HEK293T (cell line): ENCODE results near the gene TEX53.

Source experiments
- CTCF ChIA-PET: fragments of 350-600 bp; formaldehyde crosslinking; extraction: SDS; loops from one replicate; lab custom pipeline; 2021; ENCODE audit warnings: antibody characterized with exemption, inconsistent platforms; lab: Yijun Ruan, JAX
- POLR2A ChIA-PET: fragments of 350-600 bp; formaldehyde crosslinking; extraction: SDS; loops from one replicate; lab custom pipeline; 2020; ENCODE audit warnings: antibody characterized with exemption, inconsistent platforms; lab: Yijun Ruan, JAX
- DNase-seq: peaks from one replicate; pipeline ENCODE4 v3.0.0; 2012; ENCODE audit warnings: mixed read lengths; ENCODE audit errors: extremely low spot score
- ARNT ChIP-seq: fragments of 450-650 bp; IDR thresholded peaks from 2 replicates; pipeline ENCODE4 v1.6.1; 2017; ENCODE audit warnings: mild to moderate bottlenecking
- BHLHE40 ChIP-seq: fragments of 450-650 bp; IDR thresholded peaks from 2 replicates; pipeline ENCODE4 v1.6.1; 2016; ENCODE audit warnings: mild to moderate bottlenecking, moderate library complexity, borderline replicate concordance
- CTBP1 ChIP-seq: fragments of 450-650 bp; IDR thresholded peaks from 2 replicates; pipeline ENCODE4 v1.6.1; 2016; ENCODE audit warnings: borderline replicate concordance
- ELF4 ChIP-seq: fragments of 450-650 bp; IDR thresholded peaks from 2 replicates; pipeline ENCODE4 v1.6.1; 2017; ENCODE audit warnings: antibody characterized with exemption
- FOXA1 ChIP-seq: fragments of 450-650 bp; IDR thresholded peaks from 2 replicates; pipeline ENCODE4 v1.6.1; 2016; ENCODE audit warnings: mild to moderate bottlenecking
- FOXK2 ChIP-seq: fragments of 450-650 bp; IDR thresholded peaks from 2 replicates; pipeline ENCODE4 v1.6.1; 2016; ENCODE audit warnings: mild to moderate bottlenecking
- FOXM1 ChIP-seq: fragments of 450-650 bp; IDR thresholded peaks from 2 replicates; pipeline ENCODE4 v1.6.1; 2017; ENCODE audit warnings: mild to moderate bottlenecking, borderline replicate concordance
- HDGF ChIP-seq: fragments of 450-650 bp; IDR thresholded peaks from 2 replicates; pipeline ENCODE4 v1.6.1; 2017; ENCODE audit warnings: antibody characterized with exemption, borderline replicate concordance
- L3MBTL2 ChIP-seq: fragments of 450-650 bp; conservative IDR thresholded peaks from 2 replicates; pipeline ENCODE4 v1.6.1; 2016; ENCODE audit warnings: mild to moderate bottlenecking
- LEF1 ChIP-seq: fragments of 450-650 bp; IDR thresholded peaks from 2 replicates; pipeline ENCODE4 v1.6.1; 2017; ENCODE audit warnings: mild to moderate bottlenecking, borderline replicate concordance
- NFRKB ChIP-seq: fragments of 450-650 bp; IDR thresholded peaks from 2 replicates; pipeline ENCODE4 v1.6.1; 2016; ENCODE audit warnings: mild to moderate bottlenecking, moderate library complexity
- SP1 ChIP-seq: fragments of 450-650 bp; IDR thresholded peaks from 2 replicates; pipeline ENCODE4 v1.6.1; 2017
- SUZ12 ChIP-seq: fragments of 450-650 bp; IDR thresholded peaks from 2 replicates; pipeline ENCODE4 v1.6.1; 2016; ENCODE audit warnings: mild to moderate bottlenecking
- TARDBP ChIP-seq: fragments of 450-650 bp; IDR thresholded peaks from 2 replicates; pipeline ENCODE4 v1.6.1; 2016
- ZNF384 ChIP-seq: fragments of 450-650 bp; IDR thresholded peaks from 2 replicates; pipeline ENCODE4 v1.6.1; 2016
- TF ChIP-seq, protein P1 (sequence below): fragments of 450-650 bp; IDR thresholded peaks from 2 replicates; pipeline ENCODE4 v1.6.1; 2016

TEX53 gene

GRCh38 chr9:114638404-114638803 is 19.2 kb downstream of the TEX53 start:
- ChIA-PET POLR2A (no interaction called here), CTCF (no interaction called here)
- no peak for TF ChIP-seq SUZ12
- TF ChIP-seq ELF4: no peak
- TF ChIP-seq NFRKB: no peak
- no peak for TF ChIP-seq SP1
- no peak for TF ChIP-seq FOXA1
- TF ChIP-seq ZNF384: no peak
- TF ChIP-seq FOXM1: no peak
- no peak for TF ChIP-seq LEF1
- no peak for TF ChIP-seq L3MBTL2
- TF ChIP-seq BHLHE40: no peak
- TF ChIP-seq, protein P1, sequence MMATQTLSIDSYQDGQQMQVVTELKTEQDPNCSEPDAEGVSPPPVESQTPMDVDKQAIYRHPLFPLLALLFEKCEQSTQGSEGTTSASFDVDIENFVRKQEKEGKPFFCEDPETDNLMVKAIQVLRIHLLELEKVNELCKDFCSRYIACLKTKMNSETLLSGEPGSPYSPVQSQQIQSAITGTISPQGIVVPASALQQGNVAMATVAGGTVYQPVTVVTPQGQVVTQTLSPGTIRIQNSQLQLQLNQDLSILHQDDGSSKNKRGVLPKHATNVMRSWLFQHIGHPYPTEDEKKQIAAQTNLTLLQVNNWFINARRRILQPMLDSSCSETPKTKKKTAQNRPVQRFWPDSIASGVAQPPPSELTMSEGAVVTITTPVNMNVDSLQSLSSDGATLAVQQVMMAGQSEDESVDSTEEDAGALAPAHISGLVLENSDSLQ: no peak
- no peak for TF ChIP-seq TARDBP
- no peak for TF ChIP-seq HDGF
- no peak for TF ChIP-seq FOXK2
- no peak for TF ChIP-seq ARNT
- TF ChIP-seq CTBP1: no peak
- no peak for DNase-seq

GRCh38 chr9:114634387-114634786 is 23.2 kb downstream of the TEX53 start:
- CTCF ChIA-PET: no interaction called here
- POLR2A ChIA-PET: no interaction called here
- no peak for DNase-seq
- TF ChIP-seq, protein P1: no peak
- TF ChIP-seq ARNT (no peak), ELF4 (no peak), L3MBTL2 (no peak), NFRKB (no peak), CTBP1 (no peak), FOXA1 (no peak), SP1 (no peak), FOXK2 (no peak), LEF1 (no peak), HDGF (no peak), BHLHE40 (no peak)

DNA sequence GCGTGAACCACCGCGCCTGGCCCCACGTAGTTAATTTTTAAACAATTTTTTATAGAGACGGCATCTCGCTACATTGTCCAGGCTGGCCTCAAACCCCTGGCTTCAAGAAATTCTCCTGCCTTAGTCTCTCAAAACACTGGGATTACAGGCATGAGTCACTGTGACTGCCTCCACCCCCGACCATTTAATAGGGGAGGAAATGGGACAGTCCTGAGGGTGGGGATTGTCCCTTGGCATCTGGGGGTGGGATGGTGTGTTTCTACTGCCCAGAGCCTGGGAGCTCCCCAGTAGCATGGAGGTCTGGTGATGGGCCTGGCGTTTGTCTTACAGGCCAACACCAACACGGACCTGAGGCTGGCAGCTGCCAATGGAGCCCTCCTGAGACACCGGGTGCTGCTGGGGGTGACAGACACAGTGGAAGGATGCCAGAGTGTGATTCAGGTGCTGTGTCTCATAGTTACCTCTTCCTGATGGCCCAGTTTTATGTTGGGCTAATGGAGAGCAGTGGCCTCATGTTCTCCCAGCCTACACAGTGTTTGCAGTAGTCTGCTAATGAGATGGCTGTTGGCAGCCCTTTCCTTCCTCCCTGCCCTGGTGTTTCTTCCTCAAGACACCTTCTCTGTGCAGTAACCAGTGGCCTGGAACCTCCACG is 24.0 kb downstream of the TEX53 start:
- TF ChIP-seq SP1: no peak
- TF ChIP-seq HDGF: no peak
- no peak for TF ChIP-seq L3MBTL2
- no peak for TF ChIP-seq BHLHE40
- no peak for TF ChIP-seq ZNF384
- no peak for TF ChIP-seq ARNT
- TF ChIP-seq, protein P1: no peak
- TF ChIP-seq NFRKB: no peak
- no peak for TF ChIP-seq FOXA1
- no peak for TF ChIP-seq TARDBP
- no peak for TF ChIP-seq SUZ12
- ChIA-PET POLR2A (no interaction called here), CTCF (no interaction called here)
- no peak for DNase-seq

- TF ChIP-seq SP1 (no peak), ELF4 (no peak), BHLHE40 (no peak), L3MBTL2 (no peak), TARDBP (no peak), ZNF384 (no peak), FOXK2 (no peak), FOXA1 (no peak), CTBP1 (no peak), ARNT (no peak), SUZ12 (no peak), HDGF (no peak), LEF1 (no peak), NFRKB (no peak), FOXM1 (no peak)
- TF ChIP-seq, protein P1: no peak
- ChIA-PET CTCF (interaction anchor here (1.1 kb wide), 1 partner anchor 144 kb away, joined by 4 read pairs; no protein-coding TSS in a partner anchor), POLR2A (no interaction called here)
- DNase-seq: no peak
These were observed 26.4 kb downstream of the TEX53 start for GRCh38 chr9:114631166-114631565.

- CTCF ChIA-PET: no interaction called here
- TF ChIP-seq BHLHE40 (no peak), LEF1 (no peak), FOXA1 (no peak)
These were observed 28.0 kb downstream of the TEX53 start for GRCh38 chr9:114629563-114630090.

DNA sequence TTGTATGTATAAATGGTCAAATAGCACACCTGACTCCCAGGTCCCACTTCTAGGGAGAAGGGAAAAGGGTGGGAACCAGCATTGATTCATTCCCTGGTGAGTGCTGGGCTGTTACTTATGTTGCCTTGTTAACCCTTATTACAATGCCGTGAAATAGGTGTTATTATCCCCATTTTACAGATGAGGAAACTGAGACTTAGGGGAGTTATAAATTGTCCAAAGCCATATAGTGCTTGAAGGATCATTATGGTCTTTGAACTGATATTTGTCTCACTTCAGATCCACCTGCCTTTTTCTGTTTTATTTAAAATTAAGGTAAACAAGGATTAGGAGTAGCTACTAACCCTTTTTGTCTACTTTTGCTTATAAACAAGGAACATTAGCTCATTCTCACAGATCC is 30.1 kb downstream of the TEX53 start:
- POLR2A ChIA-PET: no interaction called here
- DNase-seq: no peak
- CTCF ChIA-PET: no interaction called here
- TF ChIP-seq L3MBTL2 (no peak), HDGF (no peak)

More at GRCh38 chr9:114629563-114630090, 28.0 kb downstream of the TEX53 start:
- no peak for DNase-seq
- POLR2A ChIA-PET: no interaction called here
